Subcutaneous adipose tissue (tissue), 4 donors: Measurements from ENCODE around the gene FIP1L1. TPM values are rescaled to one million over a fixed set of nuclear protein-coding genes. Genes with fewer than 3 reads are reported as not detected.

Source experiments
- total RNA-seq, 4 donors: library from RNA; depleted of rRNA; stranded (reverse); fragments of >200 nt; gene quantifications; one replicate each; pipeline ENCODE4 v1.1.0, GENCODE V29; 2016
- TF ChIP-seq, protein P1 (sequence below): fragments of 450-650 bp; IDR thresholded peaks from one replicate; pipeline ENCODE4 v1.5.1; 2016; ENCODE audit warnings: low read depth, mild to moderate bottlenecking, control low read depth, antibody characterized with exemption, moderate library complexity

The FIP1L1 gene
- total RNA-seq, 4 donors from 2014 or later: 35.8 to 46.0 (median 37.2) TPM

DNA sequence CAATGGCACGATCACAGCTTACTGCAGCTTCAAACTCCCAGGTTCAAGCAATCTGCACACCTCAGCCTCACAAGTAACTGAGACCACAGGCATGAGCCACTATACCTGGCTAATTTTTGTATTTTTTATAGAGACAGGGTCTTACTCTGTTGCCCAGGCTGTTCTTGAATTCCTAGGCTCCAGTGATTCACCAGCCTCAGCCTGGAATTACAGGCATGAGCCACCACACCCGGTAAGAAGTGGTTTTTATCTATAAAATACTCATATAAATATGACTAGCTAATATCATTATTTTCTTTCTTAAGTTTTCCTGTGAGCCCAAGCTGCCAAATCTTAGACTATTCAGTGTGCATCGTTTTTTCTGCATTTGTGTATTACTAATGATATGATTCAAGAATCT is 16.0 kb upstream of the FIP1L1 start:
- TF ChIP-seq, protein P1, sequence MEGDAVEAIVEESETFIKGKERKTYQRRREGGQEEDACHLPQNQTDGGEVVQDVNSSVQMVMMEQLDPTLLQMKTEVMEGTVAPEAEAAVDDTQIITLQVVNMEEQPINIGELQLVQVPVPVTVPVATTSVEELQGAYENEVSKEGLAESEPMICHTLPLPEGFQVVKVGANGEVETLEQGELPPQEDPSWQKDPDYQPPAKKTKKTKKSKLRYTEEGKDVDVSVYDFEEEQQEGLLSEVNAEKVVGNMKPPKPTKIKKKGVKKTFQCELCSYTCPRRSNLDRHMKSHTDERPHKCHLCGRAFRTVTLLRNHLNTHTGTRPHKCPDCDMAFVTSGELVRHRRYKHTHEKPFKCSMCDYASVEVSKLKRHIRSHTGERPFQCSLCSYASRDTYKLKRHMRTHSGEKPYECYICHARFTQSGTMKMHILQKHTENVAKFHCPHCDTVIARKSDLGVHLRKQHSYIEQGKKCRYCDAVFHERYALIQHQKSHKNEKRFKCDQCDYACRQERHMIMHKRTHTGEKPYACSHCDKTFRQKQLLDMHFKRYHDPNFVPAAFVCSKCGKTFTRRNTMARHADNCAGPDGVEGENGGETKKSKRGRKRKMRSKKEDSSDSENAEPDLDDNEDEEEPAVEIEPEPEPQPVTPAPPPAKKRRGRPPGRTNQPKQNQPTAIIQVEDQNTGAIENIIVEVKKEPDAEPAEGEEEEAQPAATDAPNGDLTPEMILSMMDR: no peak

DNA sequence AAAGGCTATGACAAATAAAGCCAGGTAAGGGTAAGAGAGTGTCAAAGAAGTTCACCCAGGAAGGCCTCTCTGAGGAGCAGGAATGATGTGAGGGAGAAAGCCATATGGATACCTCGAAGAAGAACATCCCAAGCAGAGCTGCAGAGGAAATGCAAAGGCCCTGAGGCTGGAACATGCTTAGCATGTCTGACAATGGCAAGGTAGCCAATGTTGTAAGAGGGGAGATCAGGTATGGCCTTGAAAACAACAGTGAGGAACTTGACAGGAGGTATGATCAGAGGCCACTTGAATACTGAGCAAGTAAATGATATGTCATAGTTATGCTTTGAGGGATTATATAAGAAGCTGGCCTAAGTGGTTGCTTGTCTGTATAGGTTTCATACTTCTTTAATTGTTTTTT is 15.3 kb upstream of the FIP1L1 start:
- TF ChIP-seq, protein P1: no peak

GRCh38 chr4:53364624-53365023 is 12.8 kb upstream of the FIP1L1 start:
- TF ChIP-seq, protein P1: no peak

DNA sequence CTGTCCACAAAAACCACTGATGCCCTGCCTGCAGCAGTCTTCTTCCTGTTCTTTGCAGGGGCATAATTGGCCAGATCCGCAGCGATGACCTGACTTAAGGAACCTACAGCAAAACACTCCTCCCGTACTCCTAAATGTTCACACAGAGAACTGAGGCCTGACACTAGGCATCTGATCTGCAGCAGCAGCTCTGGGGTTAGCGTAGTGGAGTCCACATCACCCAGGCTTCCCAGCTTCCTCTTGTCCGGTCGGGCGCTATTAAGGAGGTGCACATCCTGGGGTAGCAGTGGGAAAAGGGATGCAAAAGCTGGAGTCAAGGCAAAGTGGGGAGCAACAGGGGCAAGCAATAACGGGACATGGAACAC is 12.3 kb upstream of the FIP1L1 start:
- TF ChIP-seq, protein P1: no peak

DNA sequence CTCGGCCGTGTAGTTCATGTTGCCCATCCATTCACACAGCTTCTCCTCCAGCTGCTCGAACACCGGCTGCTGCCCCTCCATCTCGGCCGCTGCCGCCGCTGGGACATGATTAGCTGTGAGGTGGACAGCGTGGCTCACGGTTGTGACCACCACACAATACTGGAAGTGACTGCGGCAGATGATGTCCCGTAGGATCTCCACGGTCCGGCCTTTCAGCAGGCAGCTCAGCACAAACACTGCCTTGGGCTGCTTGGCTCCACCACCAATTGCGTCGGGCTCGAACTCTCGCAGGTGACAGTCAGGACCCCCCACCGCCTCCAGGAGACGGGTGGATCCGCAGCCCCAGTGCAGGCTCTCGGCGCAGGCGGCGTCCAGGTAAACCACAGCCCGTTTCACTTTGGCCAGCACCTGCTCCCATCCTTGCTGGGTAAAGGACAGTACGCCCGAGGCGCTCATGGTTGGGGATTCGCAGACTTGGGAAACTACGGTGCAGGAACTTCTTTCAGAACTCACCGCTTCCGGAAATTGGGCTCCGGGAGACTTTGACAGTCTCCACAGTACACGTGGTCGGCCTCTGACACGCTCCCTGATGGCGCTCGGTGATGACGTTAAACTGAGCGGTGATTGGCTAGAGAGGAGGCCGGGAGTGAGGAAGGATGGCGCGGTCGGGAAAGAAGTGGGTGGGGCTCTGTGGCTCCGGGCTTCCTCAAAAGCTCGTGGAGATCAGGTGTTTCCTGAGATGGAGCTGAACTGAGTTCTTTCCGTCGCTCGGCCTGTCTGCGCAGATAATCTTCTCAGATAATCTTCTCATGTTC is 11.7 kb upstream of the FIP1L1 start, which contains the start of gene SCFD2:
Gene SCFD2, minus strand, starts transcription at position 576 of the 815 bp plus-strand sequence.
- TF ChIP-seq, protein P1: no peak

DNA sequence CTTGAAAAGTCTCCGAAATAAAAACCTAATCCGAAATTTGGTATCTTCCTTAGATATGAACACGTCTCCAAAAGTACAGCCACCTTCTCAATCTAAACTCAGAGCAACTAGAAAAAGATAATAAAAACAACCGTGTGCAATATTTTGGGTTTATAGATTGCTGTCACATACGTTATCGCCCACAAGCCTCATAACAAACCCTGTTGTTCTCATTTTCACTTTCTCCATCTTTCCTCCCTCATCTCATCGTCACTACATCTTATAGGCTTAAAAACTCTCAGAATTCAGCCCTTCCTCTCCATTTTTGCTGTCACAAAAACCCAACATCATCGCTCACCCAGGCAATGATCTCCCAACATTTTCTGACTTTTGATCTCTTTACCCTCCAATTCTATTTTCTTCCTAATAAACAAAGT is 11.1 kb upstream of the FIP1L1 start:
- TF ChIP-seq, protein P1: no peak

DNA sequence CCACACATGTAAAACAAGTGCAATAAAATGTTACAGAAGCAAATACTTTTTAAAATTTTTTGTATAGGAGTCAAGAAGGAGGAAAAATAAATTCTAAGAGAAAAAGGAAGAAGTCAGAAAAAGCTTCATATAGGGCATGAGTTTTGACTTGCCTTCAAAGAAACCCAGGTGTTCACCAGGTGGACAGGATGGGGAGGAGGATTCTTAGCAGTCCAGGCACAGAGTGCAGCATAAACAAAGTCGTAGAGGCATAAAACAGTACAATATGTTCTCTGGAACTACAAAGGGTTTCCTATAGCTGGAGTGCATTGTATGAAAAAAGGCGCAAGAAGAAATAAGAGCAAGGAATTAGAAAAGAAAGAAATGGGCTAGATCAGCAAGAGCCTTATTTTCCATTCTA is 9.7 kb upstream of the FIP1L1 start:
- TF ChIP-seq, protein P1: no peak
